DMS 273 (cell line): ENCODE results near the gene ZNHIT1.

Experiments
- DNase-seq: peaks from one replicate; lab custom pipeline; 2025; ENCODE audit not compliant: unreplicated experiment; lab: John Stamatoyannopoulos, UW

Gene ZNHIT1

GRCh38 chr7:101217388-101218235 is at the start of gene ZNHIT1, which contains the start of gene PLOD3:
Gene ZNHIT1, plus strand, starts transcription at chr7:101218165. Its CDS starts 31 bp downstream, at chr7:101218196.
Gene PLOD3, minus strand, starts transcription at chr7:101217581. Its CDS starts 307 bp downstream, at chr7:101217274.
- peak; percentile 100 for DNase-seq

GRCh38 chr7:101168412-101169049 is 49.4 kb upstream of the ZNHIT1 start:
- DNase-seq: no peak

- peak; percentile 63 for DNase-seq
Measured at GRCh38 chr7:101169110-101169837, 48.7 kb upstream of the ZNHIT1 start.

GRCh38 chr7:101169838-101170551 is 48.0 kb upstream of the ZNHIT1 start:
- DNase-seq: peak; percentile 88

GRCh38 chr7:101170617-101171441 is 47.1 kb upstream of the ZNHIT1 start:
- DNase-seq: peak; percentile 47

GRCh38 chr7:101171442-101171837 is 46.5 kb upstream of the ZNHIT1 start:
- no peak for DNase-seq

GRCh38 chr7:101172005-101172853 is 45.7 kb upstream of the ZNHIT1 start:
- peak; percentile 73 for DNase-seq

- DNase-seq: peak; percentile 94
Measured at GRCh38 chr7:101172854-101173751, 44.9 kb upstream of the ZNHIT1 start.

GRCh38 chr7:101173752-101174244 is 44.2 kb upstream of the ZNHIT1 start:
- DNase-seq: peak; percentile 78

- DNase-seq: no peak
Measured at GRCh38 chr7:101174322-101174854, 43.6 kb upstream of the ZNHIT1 start.

- no peak for DNase-seq
Measured at GRCh38 chr7:101175664-101176063, 42.3 kb upstream of the ZNHIT1 start.

GRCh38 chr7:101177644-101178043 is 40.3 kb upstream of the ZNHIT1 start:
- DNase-seq: peak; percentile 52

- peak; percentile 58 for DNase-seq
Measured at GRCh38 chr7:101179117-101179516, 38.8 kb upstream of the ZNHIT1 start.

GRCh38 chr7:101179713-101180112 is 38.3 kb upstream of the ZNHIT1 start:
- DNase-seq: no peak

- no peak for DNase-seq
Measured at GRCh38 chr7:101180130-101180755, 37.7 kb upstream of the ZNHIT1 start, which contains the start of gene NAT16. Gene NAT16, minus strand, starts transcription at chr7:101180293. Its CDS starts 5,486 bp downstream, at chr7:101174807.

GRCh38 chr7:101185258-101185839 is 32.6 kb upstream of the ZNHIT1 start:
- no peak for DNase-seq

GRCh38 chr7:101186194-101186593 is 31.8 kb upstream of the ZNHIT1 start:
- DNase-seq: no peak
